Measurements from ENCODE around the gene APMAP. TPM values are rescaled to one million over a fixed set of nuclear protein-coding genes. Genes with fewer than 3 reads are reported as not detected.

The APMAP gene
- total RNA-seq, 1 donor from 2014 or later = 28.2 TPM

- DNase-seq (ENCODE audit: low spot score) = peak; percentile 27
- intact Hi-C loops (cut with DNase I) = no loop called here
These were observed 15.2 kb downstream of the APMAP start for GRCh38 chr20:24977336-24977735.

GRCh38 chr20:24972341-24972740, 20.2 kb downstream of the APMAP start:
- DNase-seq (ENCODE audit: low spot score) = no peak
- intact Hi-C loops (cut with DNase I) = no loop called here

GRCh38 chr20:24971376-24972101, 21.0 kb downstream of the APMAP start:
- intact Hi-C loops (cut with DNase I) = no loop called here
- DNase-seq (ENCODE audit: low spot score) = no peak

DNA sequence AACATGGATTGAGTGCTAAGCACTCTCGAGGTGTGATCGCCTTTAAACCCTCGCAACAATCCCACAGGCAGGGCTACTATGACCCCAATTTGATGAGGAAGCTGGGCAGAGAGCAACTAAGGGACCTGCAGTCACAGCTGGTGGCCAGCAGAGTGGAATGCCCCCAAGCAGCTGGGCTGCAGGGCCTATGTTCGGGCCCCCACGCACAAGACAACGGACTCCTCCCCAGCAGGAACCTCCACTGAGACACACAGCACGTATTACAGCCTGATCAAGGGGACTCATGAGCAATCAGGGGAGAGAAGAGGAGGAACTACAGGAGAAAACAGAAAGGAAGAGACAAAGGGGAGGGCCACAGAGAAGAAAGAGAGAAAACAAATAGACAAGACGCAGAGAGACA, 21.8 kb downstream of the APMAP start:
- DNase-seq (ENCODE audit: low spot score) = no peak
- intact Hi-C loops (cut with DNase I) = no loop called here

GRCh38 chr20:24970030-24970553, 22.5 kb downstream of the APMAP start:
- intact Hi-C loops (cut with DNase I) = no loop called here
- no peak for DNase-seq (ENCODE audit: low spot score)

DNA sequence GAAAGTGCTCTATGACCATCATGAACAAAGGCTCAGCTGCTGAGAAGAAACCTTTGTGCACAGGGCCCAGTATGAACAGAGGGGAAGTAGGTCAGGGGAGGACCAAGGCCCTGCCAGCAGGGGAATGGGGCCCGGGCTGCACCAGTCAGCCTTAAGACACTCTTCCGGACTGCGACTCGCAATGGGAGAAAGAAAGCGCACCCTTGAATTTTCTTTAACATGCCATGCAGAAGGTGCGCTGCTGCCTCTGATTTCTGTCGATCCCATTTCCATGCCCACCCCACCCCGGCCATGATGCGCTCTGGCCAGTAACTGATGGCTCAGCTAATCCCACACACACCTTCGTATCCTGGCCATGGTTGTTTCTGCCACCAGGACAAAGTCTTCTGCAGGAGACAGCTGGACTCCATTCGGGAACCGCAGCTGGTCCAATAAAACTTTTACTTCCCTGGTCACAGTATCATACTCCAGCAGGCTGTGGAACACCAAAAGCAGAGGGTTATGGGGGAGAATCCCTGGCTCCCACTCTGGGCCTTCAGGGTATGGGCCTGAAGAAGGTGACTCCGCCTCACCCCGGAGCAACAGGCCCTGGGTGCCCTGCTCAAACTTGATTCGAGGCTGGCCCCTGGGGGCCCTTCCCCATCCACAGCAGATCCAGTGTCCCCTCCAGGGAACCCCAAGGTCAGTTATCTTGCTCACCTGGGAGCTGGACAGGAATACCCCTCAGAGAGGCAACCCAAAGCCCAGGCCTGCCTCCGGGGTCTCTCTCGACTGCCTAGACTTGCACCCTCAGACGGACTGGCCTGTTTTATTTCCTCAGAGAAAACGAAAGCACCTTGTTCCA, 23.1 kb downstream of the APMAP start:
- no peak for DNase-seq (ENCODE audit: low spot score)

GRCh38 chr20:24968278-24968800, 24.2 kb downstream of the APMAP start:
- intact Hi-C loops (cut with DNase I) = no loop called here
- no peak for DNase-seq (ENCODE audit: low spot score)

More for the DNA sequence above, 23.1 kb downstream of the APMAP start:
- intact Hi-C loops (cut with DNase I) = no loop called here

DNA sequence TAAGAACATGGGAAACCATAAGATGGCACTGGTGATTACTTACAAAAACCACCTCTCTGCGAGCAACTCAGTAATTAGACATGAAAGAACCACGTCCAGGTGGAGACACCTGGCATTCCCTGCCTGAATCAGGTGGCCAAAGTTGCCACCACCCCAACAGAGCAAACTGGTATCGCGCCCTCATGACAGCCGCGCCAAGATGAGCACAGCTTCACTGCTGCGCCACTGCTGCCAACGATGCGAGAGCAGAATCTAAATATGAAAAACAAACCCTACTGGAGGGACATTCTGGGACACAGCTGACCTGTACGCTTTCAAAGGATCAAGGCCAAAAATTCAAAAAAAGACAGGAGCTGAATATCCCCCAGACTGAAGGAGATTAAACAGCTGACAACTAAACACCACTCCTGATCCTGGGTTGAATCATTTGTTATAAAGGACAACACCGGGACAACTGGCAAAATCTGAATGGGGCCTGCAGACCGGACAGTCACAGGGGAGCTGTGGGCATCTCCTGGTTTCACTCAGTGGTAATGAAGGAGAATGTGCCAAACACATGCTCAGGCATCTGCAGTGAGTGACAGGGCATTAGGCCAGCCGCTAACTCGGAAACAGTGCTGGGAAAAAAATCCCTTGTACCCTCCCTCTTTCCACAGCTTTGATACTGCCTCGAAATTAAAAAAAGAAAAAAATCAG, 26.1 kb downstream of the APMAP start:
- DNase-seq (ENCODE audit: low spot score) = peak; percentile 51
- intact Hi-C loops (cut with DNase I) = no loop called here

DNA sequence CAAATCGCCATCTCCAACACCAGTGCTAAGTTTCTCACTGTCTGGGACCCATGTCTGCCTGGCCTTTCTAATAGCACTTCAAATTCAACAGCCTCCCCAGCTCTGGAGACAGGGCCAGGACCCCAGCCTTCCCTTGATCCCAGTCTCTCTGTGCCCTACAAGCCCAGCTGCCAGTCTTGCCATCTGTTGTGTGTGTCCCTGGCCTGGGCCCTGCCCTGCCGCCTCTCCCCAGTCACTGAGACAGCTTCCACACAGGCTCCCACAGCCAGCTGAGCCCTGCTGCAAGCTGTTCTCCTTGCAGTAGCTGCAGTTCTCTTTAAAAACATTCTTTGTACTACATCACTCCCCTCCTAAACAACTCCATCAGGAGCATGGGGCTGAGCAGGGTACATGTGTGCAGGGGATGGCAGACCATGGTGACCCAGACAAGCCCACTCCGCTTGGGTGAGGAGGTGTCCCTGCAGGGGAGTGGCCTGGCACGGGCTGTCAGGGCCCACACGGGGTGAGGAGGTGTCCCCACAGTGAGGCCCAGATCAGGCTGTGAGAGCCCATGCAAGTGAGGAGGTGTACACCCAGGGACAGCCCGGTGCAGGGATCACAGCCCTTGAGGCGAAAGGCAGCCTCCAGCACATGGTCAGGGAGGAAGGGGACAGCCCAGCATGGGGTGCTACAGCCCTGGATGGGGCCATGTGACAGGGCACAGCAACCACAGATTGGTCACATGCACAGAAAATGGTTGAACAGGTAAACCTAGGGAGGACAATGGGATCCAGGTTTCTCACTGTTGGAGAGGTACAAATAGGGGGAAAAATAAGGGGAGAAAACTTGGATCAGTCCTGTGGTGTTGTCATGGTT, 27.3 kb downstream of the APMAP start:
- peak; percentile 68 for DNase-seq (ENCODE audit: low spot score)
- intact Hi-C loops (cut with DNase I) = no loop called here

GRCh38 chr20:24964506-24964840, 28.1 kb downstream of the APMAP start:
- no peak for DNase-seq (ENCODE audit: low spot score)
- intact Hi-C loops (cut with DNase I) = no loop called here

DNA sequence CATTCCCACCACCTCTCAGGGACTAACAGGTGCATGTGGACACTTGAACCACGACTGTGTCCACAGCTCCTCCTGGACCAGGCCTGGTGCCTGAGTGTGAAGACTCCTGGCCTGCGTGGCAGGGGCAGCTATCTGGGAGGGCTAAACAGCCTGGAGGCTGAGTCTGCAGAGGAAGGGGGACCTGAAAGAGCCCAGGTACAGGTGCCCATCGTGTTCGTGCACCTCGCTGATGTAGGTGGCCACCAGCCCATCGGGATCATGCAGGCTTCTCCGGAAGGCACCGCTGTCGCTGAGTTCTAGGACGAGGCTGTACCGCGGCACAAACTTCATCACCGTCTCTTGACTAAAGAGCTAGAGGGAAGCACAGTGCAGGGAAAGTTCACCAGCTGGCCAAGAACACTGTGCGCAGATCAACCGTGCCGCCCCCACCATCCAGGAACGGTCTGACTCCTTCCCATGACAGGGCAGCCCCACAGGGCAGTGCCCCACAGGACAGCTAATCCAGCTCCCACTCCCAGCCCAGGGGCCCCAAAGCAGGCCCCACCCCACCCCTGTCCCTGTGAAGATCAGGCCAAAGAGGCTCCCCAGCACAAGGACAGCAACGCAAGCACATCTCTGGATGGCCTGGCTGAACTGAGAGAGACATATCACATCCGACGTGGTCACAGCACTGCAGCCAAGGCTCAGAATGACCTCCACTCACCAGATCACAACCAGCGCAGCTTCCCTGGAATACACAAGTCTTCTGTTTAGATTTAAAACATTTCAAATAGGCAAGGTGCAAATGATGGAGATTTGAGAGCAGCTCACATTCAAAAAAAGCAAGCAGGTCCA, 28.7 kb downstream of the APMAP start:
- intact Hi-C loops (cut with DNase I) = no loop called here
- peak; percentile 58 for DNase-seq (ENCODE audit: low spot score)

GRCh38 chr20:24962510-24962909, 30.0 kb downstream of the APMAP start:
- DNase-seq (ENCODE audit: low spot score) = no peak
- intact Hi-C loops (cut with DNase I) = no loop called here

DNA sequence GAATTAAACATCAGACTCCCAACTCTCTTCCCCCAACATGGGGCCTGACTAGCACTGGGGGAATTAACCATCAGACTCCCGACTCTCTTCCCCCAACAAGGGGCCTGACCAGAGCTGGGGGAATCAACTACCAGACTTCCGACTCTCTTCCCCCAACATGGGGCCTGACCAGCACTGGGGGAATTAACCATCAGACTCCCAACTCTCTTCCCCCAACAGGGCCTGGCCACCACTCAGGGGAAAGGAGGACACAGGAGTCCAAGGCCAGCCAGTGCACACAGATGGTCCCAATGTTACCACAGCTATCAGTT, 30.4 kb downstream of the APMAP start:
- DNase-seq (ENCODE audit: low spot score) = no peak
- intact Hi-C loops (cut with DNase I) = no loop called here

DNA sequence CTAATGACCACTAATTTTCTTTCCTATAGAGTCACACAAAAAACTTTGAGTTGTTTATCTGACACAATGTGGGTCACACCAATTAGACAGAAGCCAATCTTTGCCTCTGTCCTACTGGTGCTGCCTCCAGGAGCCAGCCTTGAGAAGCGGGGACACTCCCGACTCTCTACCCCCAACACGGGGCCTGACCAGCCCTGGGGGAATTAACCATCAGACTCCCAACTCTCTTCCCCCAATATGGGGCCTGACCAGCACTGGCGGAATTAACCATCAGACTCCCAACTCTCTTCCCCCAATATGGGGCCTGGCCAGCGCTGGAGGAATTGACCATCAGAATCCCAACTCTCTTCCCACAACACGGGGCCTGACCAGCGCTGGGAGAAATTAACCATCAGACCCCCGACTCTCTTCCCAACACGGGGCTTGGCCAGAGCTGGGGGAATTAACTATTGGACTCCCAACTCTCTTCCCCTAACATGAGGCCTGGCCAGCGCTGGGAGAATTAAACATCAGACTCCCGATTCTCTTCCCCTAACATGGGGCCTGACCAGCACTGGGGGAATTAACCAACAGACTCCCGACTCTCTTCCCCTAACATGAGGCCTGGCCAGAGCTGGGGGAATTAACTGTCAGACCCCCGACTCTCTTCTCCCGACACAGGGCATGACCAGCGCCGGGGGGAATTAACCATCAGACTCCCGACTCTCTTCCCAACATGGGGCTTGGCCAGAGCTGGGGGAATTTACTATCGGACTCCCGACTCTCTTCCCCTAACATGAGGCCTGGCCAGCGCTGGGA, 31.0 kb downstream of the APMAP start:
- intact Hi-C loops (cut with DNase I) = no loop called here
- DNase-seq (ENCODE audit: low spot score) = peak; percentile 38

GRCh38 chr20:24960861-24961260, 31.7 kb downstream of the APMAP start:
- DNase-seq (ENCODE audit: low spot score) = no peak
- intact Hi-C loops (cut with DNase I) = no loop called here

DNA sequence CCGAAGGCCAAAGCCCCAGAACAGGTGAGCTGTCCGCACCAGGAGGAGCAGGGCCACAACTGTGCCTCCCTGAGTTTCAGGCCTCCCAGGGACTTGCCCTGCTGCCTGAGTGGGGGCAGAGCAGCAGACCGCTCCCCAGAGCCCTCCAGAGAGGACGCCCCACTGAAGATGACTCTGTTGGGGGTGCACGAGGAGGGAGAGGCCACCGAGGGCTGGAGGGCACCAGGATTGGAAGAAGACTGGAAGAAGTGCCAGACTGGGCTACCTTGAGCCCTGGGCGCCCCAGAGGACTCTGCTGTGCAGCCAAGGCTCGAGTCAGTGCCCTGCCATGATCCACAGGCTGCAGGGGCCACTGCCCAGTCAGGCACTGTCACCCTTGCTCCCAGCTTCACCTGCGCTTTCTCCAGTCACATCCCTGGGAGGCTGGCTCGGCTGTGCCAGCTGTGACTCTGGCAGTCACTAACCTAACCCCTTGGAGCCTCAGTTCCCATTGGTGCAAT, 32.2 kb downstream of the APMAP start:
- DNase-seq (ENCODE audit: low spot score) = peak; percentile 60

GRCh38 chr20:24959591-24960301, 32.8 kb downstream of the APMAP start:
- intact Hi-C loops (cut with DNase I) = no loop called here
- peak; percentile 63 for DNase-seq (ENCODE audit: low spot score)

More for the DNA sequence above, 32.2 kb downstream of the APMAP start:
- intact Hi-C loops (cut with DNase I) = no loop called here

Measured in cardiac septum (tissue), 1 donor.